Activated naive CD4-positive, alpha-beta T cell treated with anti-CD3 and anti-CD28 coated beads, Interleukin-2, amount 50 U/mL, for 24 hours (primary cell): ENCODE measurements around the gene KCNH8.
A peak's percentile ranks its signal among the peaks of the same experiment; 100 is the strongest.
"Not testable (repeated sequence)": the region's sequence is repeated elsewhere in the genome, so short reads cannot be mapped to it uniquely, and the experiment has no call there.

Experiments
- H3K27ac Mint-ChIP-seq: one replicate; pipeline ENCODE4 v1.8.0; 2021; ENCODE audit warnings: mild to moderate bottlenecking, mixed read lengths
- H3K27me3 Mint-ChIP-seq: one replicate; pipeline ENCODE4 v1.8.0; 2021; ENCODE audit warnings: mixed read lengths
- H3K36me3 Mint-ChIP-seq: one replicate; pipeline ENCODE4 v1.8.0; 2021; ENCODE audit warnings: mixed read lengths
- H3K4me1 Mint-ChIP-seq: one replicate; pipeline ENCODE4 v1.8.0; 2021; ENCODE audit warnings: mixed read lengths
- H3K4me3 Mint-ChIP-seq: one replicate; pipeline ENCODE4 v1.8.0; 2021; ENCODE audit warnings: mild to moderate bottlenecking, mixed read lengths
- H3K9me3 Mint-ChIP-seq: one replicate; pipeline ENCODE4 v1.8.0; 2021; ENCODE audit warnings: mixed read lengths

The KCNH8 gene

DNA sequence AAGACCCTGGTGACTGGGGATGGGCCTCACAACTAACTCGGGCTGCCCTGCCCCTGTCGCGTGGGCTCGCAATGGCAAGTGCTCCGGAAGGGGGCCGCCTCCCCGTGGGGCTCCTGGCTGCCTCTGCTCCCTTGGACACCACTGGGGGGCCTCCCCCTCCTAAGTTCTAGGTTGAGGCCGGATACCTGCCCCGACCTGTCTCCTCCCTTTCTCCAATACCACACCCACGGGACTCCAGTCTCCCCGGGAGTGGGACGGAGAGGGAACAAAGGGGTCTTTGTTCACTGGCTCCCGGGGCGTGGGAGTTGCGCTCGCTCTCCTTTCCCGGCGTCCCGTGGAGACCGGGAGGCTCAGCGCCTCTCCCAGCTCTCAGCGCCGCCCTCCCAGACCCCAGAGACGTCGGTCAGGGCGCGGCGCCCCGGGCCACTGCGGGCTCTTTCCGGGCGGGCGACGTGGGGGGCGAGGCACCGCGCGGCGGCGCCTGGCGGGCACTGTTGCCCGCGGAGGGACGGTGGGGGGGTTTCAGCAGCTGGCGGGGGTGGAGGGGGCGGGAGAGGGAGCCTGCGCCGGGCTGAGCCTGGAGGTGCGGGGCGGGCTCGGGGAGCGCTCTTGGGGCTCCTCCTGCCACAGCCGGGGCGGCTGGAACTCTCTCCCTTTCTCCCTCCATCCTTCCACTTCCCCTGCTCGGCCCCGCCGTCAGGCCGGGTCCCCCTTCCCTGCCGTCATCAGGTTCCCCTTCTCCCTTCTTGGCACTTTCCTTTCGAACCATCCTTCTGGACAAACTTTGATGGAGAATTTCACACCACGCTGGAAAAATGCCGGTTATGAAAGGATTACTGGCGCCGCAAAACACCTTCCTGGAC is at the start of gene KCNH8:
Gene KCNH8 (plus strand): TSS at position 606 of the 863 bp plus-strand sequence. CDS start 210 bp downstream, at position 816.
- Mint-ChIP-seq H3K36me3 (peaks cover 3% of the 10 kb centered on the region), H3K9me3 (peaks cover 4% of the 10 kb centered on the region), H3K27ac (peak within 1 kb of the TSS; percentile 1), H3K4me3 (peak within 1 kb of the TSS; percentile 93), H3K4me1 (peaks cover 16% of the 10 kb centered on the region), H3K27me3 (peaks cover 18% of the 10 kb centered on the region)

DNA sequence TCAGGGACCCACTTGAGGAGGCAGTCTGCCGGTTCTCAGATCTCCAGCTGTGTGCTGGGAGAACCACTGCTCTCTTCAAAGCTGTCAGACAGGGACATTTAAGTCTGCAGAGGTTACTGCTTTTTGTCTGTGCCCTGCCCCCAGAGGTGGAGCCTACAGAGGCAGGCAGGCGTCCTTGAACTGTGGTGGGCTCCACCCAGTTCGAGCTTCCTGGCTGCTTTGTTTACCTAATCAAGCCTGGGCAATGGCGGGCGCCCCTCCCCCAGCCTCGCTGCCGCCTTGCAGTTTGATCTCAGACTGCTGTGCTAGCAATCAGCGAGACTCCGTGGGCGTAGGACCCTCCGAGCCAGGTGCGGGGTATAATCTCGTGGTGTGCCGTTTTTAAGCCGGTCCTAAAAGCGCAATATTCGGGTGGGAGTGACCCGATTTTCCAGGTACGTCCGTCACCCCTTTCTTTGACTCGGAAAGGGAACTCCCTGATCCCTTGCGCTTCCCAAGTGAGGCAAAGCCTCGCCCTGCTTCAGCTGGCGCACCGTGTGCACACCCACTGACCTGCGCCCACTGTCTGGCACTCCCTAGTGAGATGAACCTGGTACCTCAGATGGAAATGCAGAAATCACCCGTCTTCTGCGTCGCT is 45.5 kb upstream of the KCNH8 start:
- not testable (repeated sequence) for H3K9me3 Mint-ChIP-seq, H3K27me3 Mint-ChIP-seq, H3K36me3 Mint-ChIP-seq
- Mint-ChIP-seq H3K4me3 (peak overlapping the region; percentile 92), H3K4me1 (peaks cover 14% of the 10 kb centered on the region), H3K27ac (peak overlapping the region; percentile 90)

DNA sequence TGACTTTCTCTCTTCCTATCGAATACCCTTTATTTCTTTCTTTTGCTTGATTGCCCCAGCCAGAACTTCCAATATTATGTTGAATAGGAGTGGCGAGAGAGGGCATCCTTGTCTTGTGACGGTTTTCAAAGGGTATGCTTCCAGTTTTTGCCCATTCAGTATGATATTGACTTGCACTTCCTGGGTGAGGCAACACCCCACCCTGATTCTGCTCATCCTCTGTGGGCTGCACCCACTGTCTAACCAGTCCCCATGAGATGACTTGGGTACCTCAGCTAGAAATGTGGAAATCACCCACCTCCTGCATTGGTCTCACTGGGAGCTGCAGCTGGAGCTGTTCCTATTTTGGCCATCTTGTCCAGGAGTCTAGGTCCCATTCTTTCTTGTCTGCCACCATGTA is 44.8 kb upstream of the KCNH8 start:
- Mint-ChIP-seq H3K27ac (peak overlapping the region; percentile 90), H3K4me3 (peak overlapping the region; percentile 92), H3K9me3 (peaks cover 6% of the 10 kb centered on the region), H3K27me3 (no peaks in the 10 kb centered on the region), H3K36me3 (peaks cover 3% of the 10 kb centered on the region), H3K4me1 (peaks cover 14% of the 10 kb centered on the region)

DNA sequence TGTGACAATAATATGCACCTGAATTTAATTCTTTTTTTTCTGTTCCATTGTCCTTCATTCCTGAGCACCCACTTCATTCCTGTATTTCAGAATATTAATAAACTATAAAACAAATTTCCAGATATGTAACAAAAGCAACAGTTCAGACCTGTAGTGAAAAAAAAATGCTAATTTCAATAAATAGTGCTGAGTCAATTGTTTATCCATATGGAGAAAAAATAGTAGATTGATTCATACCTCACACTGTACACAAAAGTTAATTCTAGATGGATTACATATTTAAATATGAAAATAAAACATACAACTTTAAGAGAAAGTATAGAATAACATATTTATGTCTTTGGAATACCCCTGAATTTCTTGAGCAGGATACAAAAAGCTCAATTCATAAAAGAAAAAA is 43.9 kb upstream of the KCNH8 start:
- peaks cover 6% of the 10 kb centered on the region for H3K9me3 Mint-ChIP-seq

DNA sequence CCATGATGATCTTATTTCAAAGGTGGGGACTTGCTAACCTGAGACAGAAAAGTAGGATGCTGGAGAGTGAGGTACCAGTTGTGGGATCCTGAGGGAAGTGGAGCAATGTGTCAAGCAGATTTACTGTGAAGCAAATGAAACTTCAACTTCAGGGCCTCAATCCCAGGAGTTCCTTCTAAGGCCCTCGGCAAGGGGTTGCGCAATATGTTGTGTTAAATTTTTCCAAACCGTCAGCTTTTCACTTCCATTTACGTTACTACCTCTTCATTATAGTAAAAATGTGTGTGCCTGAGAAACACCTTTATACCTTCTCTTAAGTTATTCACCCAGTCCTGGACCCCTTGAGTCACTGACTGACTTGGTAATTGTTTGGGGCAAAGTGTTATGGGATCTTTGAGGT is 42.5 kb upstream of the KCNH8 start:
- H3K27me3 Mint-ChIP-seq = no peaks in the 10 kb centered on the region
- no peak overlapping the region for H3K4me3 Mint-ChIP-seq
- peaks cover 14% of the 10 kb centered on the region for H3K4me1 Mint-ChIP-seq
- H3K36me3 Mint-ChIP-seq = peaks cover 3% of the 10 kb centered on the region
- no peak overlapping the region for H3K27ac Mint-ChIP-seq
- H3K9me3 Mint-ChIP-seq = peaks cover 6% of the 10 kb centered on the region

More for the DNA sequence above, 43.9 kb upstream of the KCNH8 start:
- Mint-ChIP-seq H3K27ac (no peak overlapping the region), H3K4me3 (no peak overlapping the region), H3K36me3 (peaks cover 3% of the 10 kb centered on the region), H3K4me1 (peaks cover 14% of the 10 kb centered on the region), H3K27me3 (no peaks in the 10 kb centered on the region)

DNA sequence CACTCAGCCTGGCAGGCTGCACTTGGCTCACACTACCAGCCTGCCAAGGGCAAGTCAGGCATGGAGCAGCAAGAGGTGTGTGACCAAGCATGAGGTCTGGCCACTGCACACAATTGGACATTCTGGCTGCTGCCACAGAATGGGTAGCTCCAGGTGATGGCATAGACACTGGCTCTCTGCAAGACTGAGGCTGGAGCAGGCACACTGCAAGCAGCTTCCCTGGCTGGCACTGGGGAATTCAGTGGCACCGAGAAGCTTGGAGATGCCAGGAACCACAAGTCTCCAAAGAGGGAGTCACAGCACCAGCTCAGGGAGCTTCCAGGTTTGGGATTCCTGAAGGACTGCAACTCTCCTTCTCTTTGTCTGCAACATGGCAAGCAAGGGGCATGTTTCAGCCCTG is 42.0 kb upstream of the KCNH8 start:
- Mint-ChIP-seq H3K4me3 (no peak overlapping the region), H3K36me3 (peaks cover 3% of the 10 kb centered on the region), H3K27ac (no peak overlapping the region), H3K27me3 (no peaks in the 10 kb centered on the region), H3K4me1 (peaks cover 14% of the 10 kb centered on the region), H3K9me3 (peaks cover 6% of the 10 kb centered on the region)

DNA sequence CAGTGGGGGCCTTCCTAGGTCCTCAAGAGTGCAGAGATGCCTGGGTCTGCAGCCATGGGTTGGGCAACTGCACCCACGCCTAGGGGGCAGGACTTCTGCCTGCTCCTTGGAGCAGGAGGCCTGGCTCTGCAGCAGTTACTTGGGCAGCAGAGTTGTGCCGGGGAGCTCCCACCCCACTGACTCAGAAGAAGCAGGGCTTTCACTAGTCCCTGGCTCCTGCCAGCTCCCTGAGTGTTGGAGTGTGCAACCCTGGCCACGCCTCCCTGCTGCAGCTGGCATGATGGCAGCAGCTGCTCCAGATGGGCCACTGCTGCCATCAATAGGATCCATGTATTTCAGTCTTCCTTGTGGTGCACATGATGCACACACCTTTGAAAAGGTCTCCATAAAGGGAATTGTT is 40.6 kb upstream of the KCNH8 start:
- peaks cover 10% of the 10 kb centered on the region for H3K4me1 Mint-ChIP-seq
- peaks cover 3% of the 10 kb centered on the region for H3K36me3 Mint-ChIP-seq
- peaks cover 6% of the 10 kb centered on the region for H3K9me3 Mint-ChIP-seq

DNA sequence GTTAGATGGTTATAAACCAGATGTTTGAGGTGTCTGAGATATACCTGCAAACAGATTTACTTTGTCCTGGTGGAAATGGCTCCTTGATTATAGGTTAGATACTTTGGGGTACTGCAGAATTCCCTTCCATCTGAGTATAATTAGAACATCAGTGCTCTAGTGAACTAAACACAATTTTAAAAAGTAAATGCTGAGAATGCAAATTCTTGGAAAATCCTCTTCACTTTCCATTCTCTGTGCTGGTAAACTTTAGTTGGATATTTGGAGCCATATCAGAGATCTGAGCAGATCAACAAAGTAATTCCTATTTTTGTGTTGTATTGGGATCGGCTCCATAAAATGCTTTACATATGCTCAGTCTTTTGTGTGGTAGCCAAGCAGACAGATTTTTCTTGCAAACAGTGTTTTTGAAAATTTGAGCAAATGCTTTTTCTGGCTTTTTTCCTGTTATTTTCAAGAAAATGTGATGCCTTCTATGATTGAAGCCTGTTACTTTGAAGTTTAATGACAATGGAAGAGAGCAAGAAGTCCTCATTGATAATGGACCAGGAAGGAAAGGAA is 37.9 kb upstream of the KCNH8 start:
- Mint-ChIP-seq H3K4me1 (no peaks in the 10 kb centered on the region), H3K36me3 (peaks cover under 1% of the 10 kb centered on the region), H3K4me3 (no peak overlapping the region), H3K27me3 (peaks cover 1% of the 10 kb centered on the region), H3K27ac (no peak overlapping the region), H3K9me3 (peaks cover under 1% of the 10 kb centered on the region)

More for the DNA sequence above, 40.6 kb upstream of the KCNH8 start:
- H3K27me3 Mint-ChIP-seq = peaks cover 1% of the 10 kb centered on the region
- H3K4me3 Mint-ChIP-seq = no peak overlapping the region
- no peak overlapping the region for H3K27ac Mint-ChIP-seq

DNA sequence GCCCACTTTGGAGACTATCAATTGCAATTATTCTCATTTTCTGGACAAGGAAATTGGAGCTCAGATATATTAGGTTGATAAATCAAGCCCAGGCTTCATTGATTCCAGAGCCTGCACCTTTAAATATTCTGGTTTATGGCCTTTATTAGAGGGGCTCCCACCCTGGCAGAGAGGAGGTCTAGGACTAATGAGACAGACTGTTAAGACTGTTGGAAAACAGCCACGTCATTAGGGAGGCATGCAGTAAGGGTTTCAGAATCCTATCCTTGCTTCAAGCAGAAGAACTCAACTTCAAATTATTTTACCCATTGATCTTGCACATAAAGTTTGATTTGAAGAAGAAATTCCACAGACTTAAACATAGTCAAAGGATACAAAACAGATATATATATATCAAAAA is 33.8 kb upstream of the KCNH8 start:
- H3K27me3 Mint-ChIP-seq = peaks cover 3% of the 10 kb centered on the region
- H3K27ac Mint-ChIP-seq = no peak overlapping the region
- peaks cover 2% of the 10 kb centered on the region for H3K36me3 Mint-ChIP-seq
- H3K4me3 Mint-ChIP-seq = no peak overlapping the region
- peaks cover 5% of the 10 kb centered on the region for H3K9me3 Mint-ChIP-seq
- H3K4me1 Mint-ChIP-seq = no peaks in the 10 kb centered on the region

DNA sequence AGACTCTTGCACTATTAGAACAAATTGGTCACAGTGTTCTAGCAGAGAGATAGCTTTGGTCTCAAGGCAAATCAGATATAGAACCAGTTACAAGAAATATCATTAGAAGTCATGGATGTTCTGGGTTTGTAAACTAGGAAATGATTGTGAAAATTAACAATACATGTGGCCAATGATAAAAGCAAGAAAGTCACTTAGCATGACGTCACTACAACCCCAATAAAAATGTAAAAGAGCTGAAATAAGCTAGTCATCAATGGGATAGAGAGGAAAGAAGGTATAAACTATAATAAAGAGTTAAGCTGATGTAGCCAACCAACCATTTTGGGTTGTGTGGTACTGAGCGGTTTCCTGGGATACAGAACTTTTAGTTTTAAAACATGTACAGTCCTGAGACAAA is 32.1 kb upstream of the KCNH8 start:
- H3K4me3 Mint-ChIP-seq = no peak overlapping the region
- peaks cover 6% of the 10 kb centered on the region for H3K9me3 Mint-ChIP-seq
- H3K27me3 Mint-ChIP-seq = peaks cover 6% of the 10 kb centered on the region
- peaks cover 2% of the 10 kb centered on the region for H3K36me3 Mint-ChIP-seq
- H3K27ac Mint-ChIP-seq = no peak overlapping the region
- H3K4me1 Mint-ChIP-seq = no peaks in the 10 kb centered on the region

DNA sequence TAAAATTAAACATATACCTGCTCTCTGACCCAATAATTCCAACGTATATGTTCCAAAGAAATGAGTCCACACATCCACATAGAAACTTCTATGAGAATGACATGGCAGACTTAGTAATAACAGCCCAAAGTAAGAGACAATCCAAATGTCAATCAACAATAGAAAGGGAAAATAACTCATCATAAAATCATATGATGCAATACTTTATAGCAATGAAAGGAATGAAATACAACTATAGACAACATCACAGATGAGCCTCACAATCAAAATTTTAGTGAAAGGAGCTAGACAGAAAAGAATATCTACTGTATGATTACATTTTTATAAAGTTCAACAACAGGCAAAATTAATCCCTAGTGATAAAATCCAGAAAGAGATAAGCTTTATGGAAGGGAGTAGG is 23.6 kb upstream of the KCNH8 start:
- H3K4me3 Mint-ChIP-seq = no peak overlapping the region
- H3K27ac Mint-ChIP-seq = no peak overlapping the region
- no peaks in the 10 kb centered on the region for H3K36me3 Mint-ChIP-seq
- H3K4me1 Mint-ChIP-seq = no peaks in the 10 kb centered on the region
- no peaks in the 10 kb centered on the region for H3K9me3 Mint-ChIP-seq
- H3K27me3 Mint-ChIP-seq = peaks cover 4% of the 10 kb centered on the region

DNA sequence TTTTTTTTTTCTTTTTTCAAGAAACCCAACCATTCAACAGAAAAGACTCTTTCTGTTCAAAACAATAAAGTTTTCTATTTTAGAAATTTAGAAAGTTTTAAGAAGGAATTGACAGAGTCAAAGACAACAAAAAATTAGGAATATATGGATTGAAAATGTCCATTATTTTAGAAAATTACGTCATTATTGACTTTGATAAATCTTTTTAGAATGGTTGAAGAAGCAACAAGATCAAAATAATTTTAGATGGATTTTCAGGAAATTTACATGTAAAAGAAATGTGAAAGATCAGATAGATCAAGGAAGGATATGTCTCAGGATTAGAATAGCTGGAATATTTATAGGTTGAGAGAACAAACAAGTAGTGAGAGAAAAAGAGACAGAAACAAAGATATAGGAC is 8.4 kb upstream of the KCNH8 start:
- Mint-ChIP-seq H3K36me3 (no peaks in the 10 kb centered on the region), H3K27me3 (peaks cover 12% of the 10 kb centered on the region)

DNA sequence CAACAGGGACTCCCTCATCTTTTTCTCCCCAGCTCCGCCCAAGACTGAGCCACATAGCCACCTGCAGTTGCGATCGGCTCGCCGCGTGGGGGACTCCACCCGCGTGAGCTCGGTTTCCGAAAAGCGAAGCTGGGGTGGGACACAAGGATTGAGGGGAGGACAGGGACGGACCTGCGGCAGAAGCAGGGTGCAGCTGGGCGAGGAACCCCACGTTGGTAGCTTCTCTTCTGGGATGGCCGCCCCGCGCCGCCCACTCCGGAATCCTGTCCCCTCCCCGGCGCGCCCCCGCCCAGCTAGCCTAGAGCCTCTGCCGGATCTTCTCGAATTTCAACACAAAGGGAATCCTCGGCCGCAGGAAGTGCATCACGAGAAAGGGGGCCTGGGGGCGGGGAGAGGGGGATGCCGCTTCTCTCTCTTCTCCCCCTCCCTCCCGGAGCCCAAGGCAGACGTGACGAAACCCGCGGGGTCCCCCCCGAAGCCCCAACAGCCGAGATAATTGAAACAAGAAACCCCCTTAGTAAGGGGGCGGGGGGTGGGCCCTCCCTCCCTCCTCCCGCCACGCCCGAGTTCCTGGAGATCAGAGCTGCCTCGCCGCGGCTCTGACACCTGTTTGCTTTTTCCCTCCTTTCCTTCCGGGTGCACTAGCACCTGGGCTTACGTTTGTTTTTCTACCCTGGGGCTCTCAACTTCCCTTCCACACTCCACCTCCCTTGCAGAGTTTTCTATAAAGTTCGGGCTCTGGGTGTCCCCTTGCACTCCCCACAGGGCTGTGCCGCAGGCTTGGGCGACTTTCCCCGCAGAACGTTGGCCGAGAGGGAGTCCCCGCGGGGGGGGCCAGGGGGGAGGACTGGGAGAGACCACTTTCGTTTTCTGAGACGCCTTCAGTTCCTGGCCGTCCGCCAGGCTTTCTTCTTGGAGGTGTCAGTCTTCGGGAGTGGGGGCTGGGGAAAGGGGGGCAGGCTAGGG is 1.3 kb upstream of the KCNH8 start:
- Mint-ChIP-seq H3K4me1 (peaks cover 16% of the 10 kb centered on the region), H3K9me3 (peaks cover 4% of the 10 kb centered on the region), H3K4me3 (peak overlapping the region; percentile 93), H3K27me3 (peaks cover 24% of the 10 kb centered on the region), H3K36me3 (peaks cover 3% of the 10 kb centered on the region), H3K27ac (peak overlapping the region; percentile 43)

More for the DNA sequence above, 8.4 kb upstream of the KCNH8 start:
- H3K27ac Mint-ChIP-seq = no peak overlapping the region
- no peaks in the 10 kb centered on the region for H3K4me1 Mint-ChIP-seq
- H3K9me3 Mint-ChIP-seq = no peaks in the 10 kb centered on the region
- H3K4me3 Mint-ChIP-seq = no peak overlapping the region

DNA sequence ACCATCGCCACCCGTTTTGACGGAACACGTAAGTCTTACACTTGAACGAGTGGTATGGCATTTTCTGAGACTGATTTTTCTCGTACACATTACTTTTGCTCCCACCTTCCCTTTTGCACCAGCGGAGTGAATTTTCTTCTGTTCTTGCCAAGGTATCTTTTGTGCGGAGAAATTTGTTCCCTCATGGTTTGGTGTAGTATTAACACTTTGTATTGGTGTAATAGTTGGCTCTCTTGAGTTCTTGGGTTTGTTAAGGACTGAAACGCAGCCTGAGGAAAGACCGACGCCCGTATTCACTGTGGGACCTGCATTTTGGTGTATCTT is 420 bp downstream of the KCNH8 start:
- Mint-ChIP-seq H3K9me3 (peaks cover 4% of the 10 kb centered on the region), H3K36me3 (peaks cover 3% of the 10 kb centered on the region), H3K4me3 (peak overlapping the region; percentile 85), H3K27ac (peak overlapping the region; percentile 1), H3K4me1 (peaks cover 16% of the 10 kb centered on the region), H3K27me3 (peaks cover 18% of the 10 kb centered on the region)

DNA sequence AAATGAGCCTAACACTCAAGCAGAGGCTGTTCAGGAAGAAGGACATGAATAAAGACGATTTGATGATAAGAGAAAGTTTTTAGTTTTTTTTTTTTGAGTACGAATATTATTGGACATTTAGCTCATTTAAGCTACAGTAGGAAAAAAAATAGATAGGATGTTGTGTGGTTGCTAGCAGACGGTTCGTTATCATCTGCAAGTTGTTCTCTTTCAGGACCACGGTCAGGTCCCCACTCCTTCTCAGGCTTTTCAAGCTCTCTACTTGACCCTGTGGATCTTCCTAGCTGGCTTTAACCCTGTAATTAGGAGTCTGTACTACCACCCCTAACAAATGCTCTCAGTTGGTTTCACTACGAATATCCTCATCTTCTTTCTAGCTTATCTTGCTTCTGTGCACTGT is 1.1 kb downstream of the KCNH8 start:
- H3K4me3 Mint-ChIP-seq = no peak overlapping the region
- peaks cover 16% of the 10 kb centered on the region for H3K4me1 Mint-ChIP-seq
- H3K27me3 Mint-ChIP-seq = peaks cover 21% of the 10 kb centered on the region
- H3K9me3 Mint-ChIP-seq = peaks cover 4% of the 10 kb centered on the region
- H3K27ac Mint-ChIP-seq = no peak overlapping the region
- peaks cover 3% of the 10 kb centered on the region for H3K36me3 Mint-ChIP-seq
